PC-3 (cell line): ENCODE results near the gene PPM1E. TPM values are rescaled to one million over a fixed set of nuclear protein-coding genes. Genes with fewer than 3 reads are reported as not detected.
"Not testable (repeated sequence)": the region's sequence is repeated elsewhere in the genome, so short reads cannot be mapped to it uniquely, and the experiment has no call there.

Source experiments
- ATAC-seq: fragments of 200-7000 bp; cut with Tn5 transposase; 2 replicates; pipeline ENCODE4 v1.9.1; 2020; ENCODE audit warnings: mild to moderate bottlenecking, moderate library complexity
- BruUV-seq: library from RNA; stranded (reverse); fragments of 400-500 nt; replicated peaks from 2 replicates; lab custom pipeline; 2021; lab: Mats Ljungman, UMichigan
- CTCF ChIA-PET: fragments of 300-600 bp; sonication (Branson Sonifier 250); formaldehyde crosslinking; loops from one replicate; lab custom pipeline; 2022; ENCODE audit warnings: antibody characterized with exemption; lab: Charles Lee
- POLR2A ChIA-PET: fragments of 300-600 bp; sonication (Branson Sonifier 250); formaldehyde crosslinking; loops from one replicate; lab custom pipeline; 2022; ENCODE audit warnings: antibody characterized with exemption; ENCODE audit not compliant: unreplicated experiment; lab: Charles Lee
- DNase-seq: peaks from one replicate; pipeline ENCODE4 v3.0.0-alpha.2; 2015
- H2AFZ ChIP-seq: fragments of 300-600 bp; sonication (generic); 2 replicates; pipeline ENCODE4 v1.6.0; 2016; ENCODE audit warnings: antibody characterized with exemption, low read length
- H3F3A ChIP-seq: fragments of 300-600 bp; sonication (generic); one replicate; pipeline ENCODE4 v1.6.0; 2017; ENCODE audit warnings: antibody characterized with exemption, low read length, control low read depth, mild to moderate bottlenecking; ENCODE audit not compliant: unreplicated experiment
- H3K27ac ChIP-seq: fragments of 300-600 bp; sonication (generic); 2 replicates; pipeline ENCODE4 v1.5.1; 2016; ENCODE audit warnings: mild to moderate bottlenecking, low read length
- H3K27me3 ChIP-seq: fragments of 300-600 bp; sonication (generic); 2 replicates; pipeline ENCODE4 v1.6.1; 2016; ENCODE audit warnings: low read length, mixed read lengths
- H3K36me3 ChIP-seq: fragments of 300-600 bp; sonication (generic); 2 replicates; pipeline ENCODE4 v1.6.1; 2016; ENCODE audit warnings: low read depth, mixed run types, low read length, mixed read lengths
- H3K4me1 ChIP-seq: fragments of 300-600 bp; sonication (generic); 2 replicates; pipeline ENCODE4 v1.5.1; 2016; ENCODE audit warnings: low read length; ENCODE audit not compliant: insufficient read depth
- H3K4me2 ChIP-seq: fragments of 300-600 bp; sonication (generic); 2 replicates; pipeline ENCODE4 v1.6.0; 2016; ENCODE audit warnings: low read length
- H3K4me3 ChIP-seq: fragments of 300-600 bp; sonication (generic); 2 replicates; pipeline ENCODE4 v1.5.1; 2016; ENCODE audit warnings: mild to moderate bottlenecking, low read length, mixed read lengths
- H3K79me2 ChIP-seq: fragments of 300-600 bp; sonication (generic); 2 replicates; pipeline ENCODE4 v1.6.1; 2017; ENCODE audit warnings: low read length, mixed read lengths
- H3K9ac ChIP-seq: fragments of 300-600 bp; sonication (generic); 2 replicates; pipeline ENCODE4 v1.6.0; 2016; ENCODE audit warnings: mild to moderate bottlenecking, low read length
- H3K9me2 ChIP-seq: fragments of 300-600 bp; sonication (generic); replicated peaks from 2 replicates; pipeline ENCODE4 v1.6.1; 2016; ENCODE audit warnings: mixed run types, low read length, mixed read lengths
- H3K9me3 ChIP-seq: fragments of 300-600 bp; sonication (generic); 2 replicates; pipeline ENCODE4 v1.6.1; 2016; ENCODE audit warnings: low read length, mixed read lengths
- H4K20me1 ChIP-seq: fragments of 300-600 bp; sonication (generic); 2 replicates; pipeline ENCODE4 v1.6.1; 2016; ENCODE audit warnings: low read length, mixed read lengths
- EZH2 ChIP-seq: fragments of 300-600 bp; sonication (generic); IDR thresholded peaks from one replicate; pipeline ENCODE4 v1.6.1; 2017; ENCODE audit warnings: antibody characterized with exemption, mild to moderate bottlenecking, low read length; ENCODE audit not compliant: unreplicated experiment
- EZH2phosphoT487 ChIP-seq: fragments of 300-600 bp; sonication (generic); IDR thresholded peaks from 2 replicates; pipeline ENCODE4 v1.6.1; 2018; ENCODE audit warnings: mild to moderate bottlenecking, antibody characterized with exemption, low read length, borderline replicate concordance
- intact Hi-C: fragments of 100-400 bp; cut with micrococcal nuclease; formaldehyde crosslinking; loops from 2 replicates; pipeline ENCODE4 v1.9.0; 2023
- total RNA-seq: library from RNA; depleted of rRNA; stranded (reverse); fragments of >200 nt; gene quantifications from 2 replicates; pipeline ENCODE4 v1.2.3, GENCODE V29; 2014
- TF ChIP-seq, protein P1 (sequence below): fragments of 300-600 bp; sonication (generic); conservative IDR thresholded peaks from 2 replicates; pipeline ENCODE4 v1.5.1; 2017; ENCODE audit warnings: antibody characterized with exemption, low read depth, mild to moderate bottlenecking, low read length

Gene PPM1E
- total RNA-seq, 1 experiment from 2014 or later: not detected

DNA sequence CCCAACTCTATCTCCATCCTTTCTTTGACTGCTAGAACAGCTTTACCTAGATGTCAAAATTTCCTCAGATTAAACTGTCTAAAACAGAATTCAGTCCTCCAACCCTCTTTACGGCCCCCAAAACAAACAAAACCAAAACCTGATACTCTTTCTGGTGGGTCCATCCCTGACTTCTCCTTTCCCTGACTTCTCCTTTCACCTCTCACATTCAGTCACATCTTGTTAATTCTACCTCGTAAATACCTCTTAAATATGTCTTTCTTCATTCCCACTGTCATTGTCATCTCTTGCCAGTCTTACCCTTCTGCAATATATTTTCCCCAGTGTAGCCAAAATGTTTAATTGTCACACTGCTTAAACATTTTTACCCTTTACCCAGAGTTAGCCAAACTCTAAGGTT is 4.6 kb downstream of the PPM1E start:
- intact Hi-C loops: no loop called here
- H2AFZ ChIP-seq: no peak overlapping the region
- CTCF ChIA-PET: no interaction called here
- BruUV-seq: no TSS peak
- H4K20me1 ChIP-seq: no peaks in the 10 kb centered on the region
- TF ChIP-seq, protein P1, sequence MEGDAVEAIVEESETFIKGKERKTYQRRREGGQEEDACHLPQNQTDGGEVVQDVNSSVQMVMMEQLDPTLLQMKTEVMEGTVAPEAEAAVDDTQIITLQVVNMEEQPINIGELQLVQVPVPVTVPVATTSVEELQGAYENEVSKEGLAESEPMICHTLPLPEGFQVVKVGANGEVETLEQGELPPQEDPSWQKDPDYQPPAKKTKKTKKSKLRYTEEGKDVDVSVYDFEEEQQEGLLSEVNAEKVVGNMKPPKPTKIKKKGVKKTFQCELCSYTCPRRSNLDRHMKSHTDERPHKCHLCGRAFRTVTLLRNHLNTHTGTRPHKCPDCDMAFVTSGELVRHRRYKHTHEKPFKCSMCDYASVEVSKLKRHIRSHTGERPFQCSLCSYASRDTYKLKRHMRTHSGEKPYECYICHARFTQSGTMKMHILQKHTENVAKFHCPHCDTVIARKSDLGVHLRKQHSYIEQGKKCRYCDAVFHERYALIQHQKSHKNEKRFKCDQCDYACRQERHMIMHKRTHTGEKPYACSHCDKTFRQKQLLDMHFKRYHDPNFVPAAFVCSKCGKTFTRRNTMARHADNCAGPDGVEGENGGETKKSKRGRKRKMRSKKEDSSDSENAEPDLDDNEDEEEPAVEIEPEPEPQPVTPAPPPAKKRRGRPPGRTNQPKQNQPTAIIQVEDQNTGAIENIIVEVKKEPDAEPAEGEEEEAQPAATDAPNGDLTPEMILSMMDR: no peak
- TF ChIP-seq EZH2: no peak
- TF ChIP-seq EZH2phosphoT487: no peak
- H3K9me3 ChIP-seq: no peaks in the 10 kb centered on the region
- POLR2A ChIA-PET: interaction anchor here (0.5 kb wide), 1 partner anchor 243 kb away, joined by 11 read pairs; no protein-coding TSS in a partner anchor
- H3K27ac ChIP-seq: no peak overlapping the region
- H3K79me2 ChIP-seq: no peaks in the 10 kb centered on the region
- no peak for DNase-seq
- no peaks in the 10 kb centered on the region for H3K36me3 ChIP-seq
- no peak overlapping the region for H3K4me2 ChIP-seq
- H3K9me2 ChIP-seq: no peaks in the 10 kb centered on the region
- no peak overlapping the region for H3K4me3 ChIP-seq
- H3F3A ChIP-seq: no peaks in the 10 kb centered on the region
- ATAC-seq: no peak
- peaks cover 11% of the 10 kb centered on the region; the same call in 1 of the 2 replicates for H3K4me1 ChIP-seq
- no peak overlapping the region for H3K9ac ChIP-seq
- peaks cover 84% of the 10 kb centered on the region for H3K27me3 ChIP-seq

DNA sequence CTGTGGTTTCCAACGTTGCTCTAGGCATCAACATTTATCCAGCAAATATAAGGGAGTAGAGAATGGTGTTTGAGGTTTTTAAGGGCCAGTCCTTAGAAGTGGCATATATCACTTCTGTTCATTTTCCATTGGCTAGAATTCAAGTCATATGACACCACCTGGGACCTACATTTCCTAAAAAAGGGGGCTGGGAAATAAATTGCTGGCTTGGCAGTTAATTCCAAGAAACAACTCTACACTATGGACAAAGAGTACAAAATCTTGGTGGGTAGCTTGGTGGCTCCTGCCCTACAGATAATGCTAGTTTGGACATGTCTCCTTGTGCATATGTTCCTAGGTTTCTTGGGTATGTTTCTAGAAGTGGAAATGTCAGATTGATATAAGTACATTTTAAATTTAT is 7.6 kb downstream of the PPM1E start:
- DNase-seq: no peak
- TF ChIP-seq EZH2phosphoT487 (no peak), EZH2 (no peak)
- TF ChIP-seq, protein P1: no peak
- Histone ChIP-seq H4K20me1 (no peaks in the 10 kb centered on the region), H3K27ac (no peak overlapping the region), H3K9ac (no peak overlapping the region), H3K27me3 (peaks cover 69% of the 10 kb centered on the region), H3K9me2 (no peaks in the 10 kb centered on the region), H3F3A (no peaks in the 10 kb centered on the region), H3K4me1 (no peaks in the 10 kb centered on the region), H3K79me2 (no peaks in the 10 kb centered on the region), H2AFZ (no peak overlapping the region), H3K36me3 (no peaks in the 10 kb centered on the region), H3K9me3 (no peaks in the 10 kb centered on the region), H3K4me2 (no peak overlapping the region), H3K4me3 (no peak overlapping the region)
- intact Hi-C loops: no loop called here
- ChIA-PET CTCF (no interaction called here), POLR2A (no interaction called here)
- ATAC-seq: no peak
- BruUV-seq: no TSS peak

DNA sequence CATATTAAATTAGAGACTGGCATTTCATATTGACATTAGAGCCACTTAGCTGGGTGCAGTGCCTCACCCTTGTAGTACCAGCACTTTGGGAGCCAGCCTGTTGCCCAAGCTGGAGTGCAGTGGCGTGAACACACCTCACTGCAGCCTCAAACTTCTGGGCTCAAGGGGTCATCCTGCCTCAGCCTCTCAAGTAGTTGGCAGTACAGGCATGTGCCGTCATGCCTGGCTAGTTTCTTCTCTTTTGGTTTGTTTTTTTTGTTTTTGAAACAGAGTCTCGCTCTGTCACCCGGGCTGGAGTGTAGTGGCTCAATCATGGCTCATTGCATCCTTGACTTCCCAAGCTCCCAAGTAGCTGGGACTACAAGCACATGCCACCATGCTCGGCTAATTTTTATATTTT is 8.7 kb downstream of the PPM1E start:
- H3F3A ChIP-seq: no peaks in the 10 kb centered on the region
- no peak overlapping the region for H3K4me2 ChIP-seq
- TF ChIP-seq, protein P1: no peak
- TF ChIP-seq EZH2: no peak
- no peak for TF ChIP-seq EZH2phosphoT487
- no peaks in the 10 kb centered on the region for H3K9me2 ChIP-seq
- CTCF ChIA-PET: interaction anchor here (0.6 kb wide), 1 partner anchor 132 kb away, joined by 3 read pairs; no protein-coding TSS in a partner anchor
- POLR2A ChIA-PET: no interaction called here
- DNase-seq (no peak), ATAC-seq (no peak)
- no peaks in the 10 kb centered on the region for H3K79me2 ChIP-seq
- no peak overlapping the region for H3K9ac ChIP-seq
- H3K9me3 ChIP-seq: no peaks in the 10 kb centered on the region
- no TSS peak for BruUV-seq
- H3K36me3 ChIP-seq: no peaks in the 10 kb centered on the region
- intact Hi-C loops: no loop called here
- H3K27ac ChIP-seq: no peak overlapping the region
- no peaks in the 10 kb centered on the region for H4K20me1 ChIP-seq
- H2AFZ ChIP-seq: no peak overlapping the region
- no peak overlapping the region for H3K4me3 ChIP-seq
- no peaks in the 10 kb centered on the region for H3K4me1 ChIP-seq
- peaks cover 66% of the 10 kb centered on the region for H3K27me3 ChIP-seq

- CTCF ChIA-PET, H3K27ac ChIP-seq, BruUV-seq: not testable (repeated sequence)
These were observed 22.8 kb downstream of the PPM1E start for GRCh38 chr17:58778482-58778881.

More at GRCh38 chr17:58778482-58778881, 22.8 kb downstream of the PPM1E start:
- peaks cover 38% of the 10 kb centered on the region for H3K27me3 ChIP-seq
- H3F3A ChIP-seq, H3K4me3 ChIP-seq, POLR2A ChIA-PET, H3K36me3 ChIP-seq, ATAC-seq, H3K9me3 ChIP-seq, H3K79me2 ChIP-seq, H4K20me1 ChIP-seq, H3K9ac ChIP-seq, intact Hi-C loops, H3K4me2 ChIP-seq, H2AFZ ChIP-seq, DNase-seq, H3K9me2 ChIP-seq, H3K4me1 ChIP-seq: not testable (repeated sequence)
